GM12878 (cell line): ENCODE data around the gene PALS1. TPM values are rescaled to one million over a fixed set of nuclear protein-coding genes. Genes with fewer than 3 reads are reported as not detected.

Experiments
- ATAC-seq: fragments of 200-7000 bp; cut with Tn5 transposase; 3 replicates; pipeline ENCODE4 v1.9.1; 2020; ENCODE audit warnings: mild to moderate bottlenecking, moderate library complexity
- BruUV-seq: library from RNA; stranded (reverse); fragments of 400-500 nt; replicated peaks from 2 replicates; lab custom pipeline; 2021; lab: Mats Ljungman, UMichigan
- CTCF ChIA-PET: fragments of 300-600 bp; sonication (Branson Sonifier 250); formaldehyde crosslinking; extraction: SDS; loops from one replicate; lab custom pipeline; 2021; ENCODE audit warnings: inconsistent platforms; lab: Yijun Ruan, JAX
- POLR2A ChIA-PET: fragments of 350-600 bp; formaldehyde crosslinking; extraction: SDS; loops from one replicate; lab custom pipeline; 2021; ENCODE audit warnings: inconsistent platforms; lab: Charles Lee
- RAD21 ChIA-PET: fragments of 300-600 bp; sonication (Branson Sonifier 250); formaldehyde crosslinking; loops from one replicate; lab custom pipeline; 2023; ENCODE audit warnings: antibody characterized with exemption; ENCODE audit not compliant: unreplicated experiment; lab: Charles Lee
- SMC1A ChIA-PET: fragments of 300-600 bp; sonication (Branson Sonifier 250); formaldehyde crosslinking; loops from one replicate; lab custom pipeline; 2023; ENCODE audit not compliant: unreplicated experiment, uncharacterized antibody; lab: Charles Lee
- DNase-seq: peaks from one replicate; pipeline ENCODE4 v3.0.0-alpha.2; 2011; ENCODE audit warnings: low read depth, low spot score
- FAIRE-seq: peaks from 3 replicates; lab custom pipeline; 2011; peaks lifted over from hg19 to GRCh38; lab: Jason Lieb, UNC
- H2AFZ ChIP-seq: 2 replicates; pipeline ENCODE4 v1.6.0; 2011; ENCODE audit warnings: low read depth, low read length, control low read depth; ENCODE audit not compliant: control insufficient read depth
- H3K27ac ChIP-seq: 2 replicates; pipeline ENCODE4 v1.5.1; 2011; ENCODE audit warnings: control low read depth; ENCODE audit not compliant: control insufficient read depth, insufficient read depth
- H3K27me3 ChIP-seq, 2 experiments: replicated peaks in 1 of 2; 2 replicates each; pipeline versions ENCODE4 v1.6.0 to v1.6.1; 2011; ENCODE audit warnings: low read length in 1 of 2; ENCODE audit not compliant: control insufficient read depth in 2 of 2, insufficient read depth in 2 of 2
- H3K36me3 ChIP-seq, 2 experiments: 2 replicates each; pipeline ENCODE4 v1.5.1; 2011; ENCODE audit warnings: low read length in 1 of 2; ENCODE audit not compliant: control insufficient read depth in 2 of 2, insufficient read depth in 2 of 2
- H3K4me1 ChIP-seq: 2 replicates; pipeline ENCODE4 v1.6.1; 2011; ENCODE audit warnings: mild to moderate bottlenecking, low read length, moderate library complexity, mixed read lengths; ENCODE audit not compliant: control insufficient read depth, insufficient read depth
- H3K4me2 ChIP-seq: 2 replicates; pipeline ENCODE4 v1.6.0; 2011; ENCODE audit warnings: control low read depth; ENCODE audit not compliant: control insufficient read depth, insufficient read depth
- H3K4me3 ChIP-seq: fragments of 200-600 bp; sonication (generic); 2 replicates; pipeline ENCODE4 v1.5.1; 2016
- H3K79me2 ChIP-seq: 2 replicates; pipeline ENCODE4 v1.6.0; 2011; ENCODE audit warnings: low read length; ENCODE audit not compliant: control insufficient read depth, insufficient read depth
- H3K9ac ChIP-seq: 2 replicates; pipeline ENCODE4 v1.8.0; 2011; ENCODE audit warnings: low read length, control low read depth, mixed read lengths; ENCODE audit not compliant: control insufficient read depth, insufficient read depth
- H3K9me3 ChIP-seq: replicated peaks from 3 replicates; pipeline ENCODE4 v1.5.1; 2011; ENCODE audit warnings: mild to moderate bottlenecking, low read length; ENCODE audit not compliant: control insufficient read depth, insufficient read depth
- H4K20me1 ChIP-seq: 2 replicates; pipeline ENCODE4 v1.6.0; 2011; ENCODE audit not compliant: control insufficient read depth, insufficient read depth
- BRCA1 ChIP-seq: IDR thresholded peaks from 2 replicates; pipeline ENCODE4 v1.6.1; 2011; ENCODE audit warnings: low read depth, low read length, improper control_type of control experiment
- CBFB ChIP-seq: IDR thresholded peaks from 2 replicates; pipeline ENCODE4 v1.6.1; 2016; ENCODE audit warnings: antibody characterized with exemption, low read depth
- HDGF ChIP-seq: fragments of 450-650 bp; IDR thresholded peaks from 2 replicates; pipeline ENCODE4 v1.6.1; 2016; ENCODE audit warnings: antibody characterized with exemption
- REST ChIP-seq: IDR thresholded peaks from 2 replicates; pipeline ENCODE4 v1.6.1; 2012; ENCODE audit warnings: mild to moderate bottlenecking, low read depth, low read length
- YY1 ChIP-seq: IDR thresholded peaks from 2 replicates; pipeline ENCODE4 v1.6.1; 2011; ENCODE audit warnings: low read depth, mild to moderate bottlenecking, low read length
- WGBS: methylation state at CpG from one replicate; pipeline ENCODE4 v1.1.6; 2016; ENCODE audit warnings: low lambda C conversion rate; ENCODE audit not compliant: insufficient replicate concordance, insufficient coverage; ENCODE audit errors: missing lambda C conversion rate; 5-methylcytosine and 5-hydroxymethylcytosine counted together
- in situ Hi-C: fragments of 300-500 bp; cut with MboI; formaldehyde crosslinking; loops from 9 replicates; pipeline ENCODE4 v1.14.3; 2018; ENCODE audit warnings: mixed read lengths
- intact Hi-C: fragments of 100-400 bp; cut with micrococcal nuclease; formaldehyde crosslinking; loops from one replicate; pipeline ENCODE4 v1.14.2; 2022; ENCODE audit not compliant: unreplicated experiment
- polyA plus RNA-seq, 11 experiments: library from polyadenylated mRNA; depleted of rRNA in 4 of 11; unstranded in 6 of 11; stranded (reverse) in 5 of 11; fragments of >200 nt; fragmentation: Nextera tagmentation in 4 of 11; fragmentation: Illumina TruSeq in 1 of 11; extraction: Ambion mirVana in 4 of 11; extraction: Trizol in 1 of 11; gene quantifications; 1 replicate in 1 of 11; 2 replicates in 10 of 11; pipeline versions ENCODE4 v1.2.1 to v1.2.3, GENCODE V29; 2011 to 2016; ENCODE audit warnings: inconsistent platforms in 2 of 11, missing spikeins in 2 of 11, low read depth in 1 of 11
- total RNA-seq, 4 experiments: library from RNA; depleted of rRNA in 3 of 4; stranded (reverse); fragments of >200 nt in 3 of 4; fragmentation: Illumina TruSeq in 1 of 4; extraction: Trizol in 1 of 4; gene quantifications; 2 replicates each; pipeline versions ENCODE4 v1.2.1 to v1.2.3, GENCODE V29; 2013 to 2021
- TF ChIP-seq, protein P1 (sequence below): IDR thresholded peaks from 2 replicates; pipeline ENCODE4 v1.6.1; 2012; ENCODE audit warnings: improper control_type of control experiment, low read depth, low read length; ENCODE audit not compliant: insufficient replicate concordance
- TF ChIP-seq, protein P2 (sequence below): fragments of 450-650 bp; formaldehyde crosslinking; IDR thresholded peaks from 2 replicates; pipeline ENCODE4 v1.4.0; 2020; ENCODE audit warnings: mild to moderate bottlenecking, moderate library complexity
- TF ChIP-seq, protein P3 (sequence below): IDR thresholded peaks from 2 replicates; pipeline ENCODE4 v1.6.1; 2011; ENCODE audit warnings: borderline replicate concordance, low read depth, mild to moderate bottlenecking, moderate library complexity, low read length; ENCODE audit not compliant: insufficient read depth, poor library complexity, severe bottlenecking

PALS1 gene
- total and polyA plus RNA-seq, 10 of the 15 experiments (the other 5 are each of a cell fraction or from before 2014, with no cell fraction given): 4.2 to 10.9 (median 6.6) TPM

DNA sequence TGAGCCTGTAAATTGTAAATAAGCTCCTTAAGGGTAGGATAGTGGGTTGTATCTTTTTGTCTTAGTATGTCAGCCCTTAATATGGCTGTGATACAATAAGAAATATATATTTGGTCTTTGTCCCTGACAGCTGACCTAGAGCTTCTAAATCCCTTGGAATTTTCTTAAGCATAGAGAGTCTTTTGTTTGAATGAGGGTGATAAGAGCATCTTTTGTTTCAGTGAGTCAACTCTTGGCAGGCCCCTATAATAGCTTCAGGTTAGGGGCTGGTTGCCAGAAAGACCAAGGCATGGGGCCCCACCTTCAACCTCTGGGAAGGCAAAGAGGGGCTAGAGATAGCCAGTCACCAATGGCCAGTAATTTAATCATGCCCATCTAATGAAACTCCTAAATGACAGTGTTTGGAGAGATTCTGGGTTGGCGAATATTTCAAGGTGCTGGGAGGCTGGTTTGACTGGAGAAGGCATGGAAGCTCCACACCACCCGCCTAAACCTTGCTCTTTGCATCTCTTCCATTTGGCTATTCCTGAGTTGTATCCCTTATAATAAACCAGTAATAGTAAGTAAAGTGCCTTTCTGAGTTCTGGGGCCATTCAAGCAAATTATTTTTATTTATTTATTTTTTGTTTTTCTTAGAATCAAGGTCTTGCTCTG lies 10.5 kb downstream of the PALS1 start:
- no peak overlapping the region for H2AFZ ChIP-seq
- CTCF ChIA-PET: interaction anchor here (1.2 to 2.7 kb wide), 3 partner anchors 9 to 849 kb away, joined by 3 to 12 read pairs (median 6); no protein-coding TSS in a partner anchor
- H3K9ac ChIP-seq: no peak overlapping the region
- DNase-seq (no peak), ATAC-seq (no peak), FAIRE-seq (no peak)
- in situ Hi-C loops (no loop called here), intact Hi-C loops (no loop called here)
- POLR2A ChIA-PET: interaction anchor here (1.7 kb wide), 1 partner anchor 9 kb away, joined by 5 read pairs; no protein-coding TSS in a partner anchor
- no peaks in the 10 kb centered on the region for H4K20me1 ChIP-seq
- no peaks in the 10 kb centered on the region for H3K9me3 ChIP-seq
- no peaks in the 10 kb centered on the region for H3K27me3 ChIP-seq
- H3K4me1 ChIP-seq: peaks cover 4% of the 10 kb centered on the region; the same call in 1 of the 2 replicates
- SMC1A ChIA-PET: interaction anchor here (0.6 to 2.0 kb wide), 4 partner anchors 13 to 383 kb away, joined by 3 to 5 read pairs (median 3); no protein-coding TSS in a partner anchor
- H3K27ac ChIP-seq: no peak overlapping the region
- no TSS peak for BruUV-seq
- WGBS: 96% methylated on average over 2 of the region's 2 CpGs
- H3K79me2 ChIP-seq: peaks cover 37% of the 10 kb centered on the region
- H3K36me3 ChIP-seq: no peaks in the 10 kb centered on the region; a peak in 1 of 4 replicates
- no peak overlapping the region for H3K4me2 ChIP-seq
- H3K4me3 ChIP-seq: no peak overlapping the region
- RAD21 ChIA-PET: no interaction called here
- no peak for TF ChIP-seq HDGF
- TF ChIP-seq REST: no peak
- no peak for TF ChIP-seq BRCA1
- TF ChIP-seq, protein P1, sequence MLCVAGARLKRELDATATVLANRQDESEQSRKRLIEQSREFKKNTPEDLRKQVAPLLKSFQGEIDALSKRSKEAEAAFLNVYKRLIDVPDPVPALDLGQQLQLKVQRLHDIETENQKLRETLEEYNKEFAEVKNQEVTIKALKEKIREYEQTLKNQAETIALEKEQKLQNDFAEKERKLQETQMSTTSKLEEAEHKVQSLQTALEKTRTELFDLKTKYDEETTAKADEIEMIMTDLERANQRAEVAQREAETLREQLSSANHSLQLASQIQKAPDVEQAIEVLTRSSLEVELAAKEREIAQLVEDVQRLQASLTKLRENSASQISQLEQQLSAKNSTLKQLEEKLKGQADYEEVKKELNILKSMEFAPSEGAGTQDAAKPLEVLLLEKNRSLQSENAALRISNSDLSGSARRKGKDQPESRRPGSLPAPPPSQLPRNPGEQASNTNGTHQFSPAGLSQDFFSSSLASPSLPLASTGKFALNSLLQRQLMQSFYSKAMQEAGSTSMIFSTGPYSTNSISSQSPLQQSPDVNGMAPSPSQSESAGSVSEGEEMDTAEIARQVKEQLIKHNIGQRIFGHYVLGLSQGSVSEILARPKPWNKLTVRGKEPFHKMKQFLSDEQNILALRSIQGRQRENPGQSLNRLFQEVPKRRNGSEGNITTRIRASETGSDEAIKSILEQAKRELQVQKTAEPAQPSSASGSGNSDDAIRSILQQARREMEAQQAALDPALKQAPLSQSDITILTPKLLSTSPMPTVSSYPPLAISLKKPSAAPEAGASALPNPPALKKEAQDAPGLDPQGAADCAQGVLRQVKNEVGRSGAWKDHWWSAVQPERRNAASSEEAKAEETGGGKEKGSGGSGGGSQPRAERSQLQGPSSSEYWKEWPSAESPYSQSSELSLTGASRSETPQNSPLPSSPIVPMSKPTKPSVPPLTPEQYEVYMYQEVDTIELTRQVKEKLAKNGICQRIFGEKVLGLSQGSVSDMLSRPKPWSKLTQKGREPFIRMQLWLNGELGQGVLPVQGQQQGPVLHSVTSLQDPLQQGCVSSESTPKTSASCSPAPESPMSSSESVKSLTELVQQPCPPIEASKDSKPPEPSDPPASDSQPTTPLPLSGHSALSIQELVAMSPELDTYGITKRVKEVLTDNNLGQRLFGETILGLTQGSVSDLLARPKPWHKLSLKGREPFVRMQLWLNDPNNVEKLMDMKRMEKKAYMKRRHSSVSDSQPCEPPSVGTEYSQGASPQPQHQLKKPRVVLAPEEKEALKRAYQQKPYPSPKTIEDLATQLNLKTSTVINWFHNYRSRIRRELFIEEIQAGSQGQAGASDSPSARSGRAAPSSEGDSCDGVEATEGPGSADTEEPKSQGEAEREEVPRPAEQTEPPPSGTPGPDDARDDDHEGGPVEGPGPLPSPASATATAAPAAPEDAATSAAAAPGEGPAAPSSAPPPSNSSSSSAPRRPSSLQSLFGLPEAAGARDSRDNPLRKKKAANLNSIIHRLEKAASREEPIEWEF: no peak
- TF ChIP-seq CBFB: no peak
- TF ChIP-seq, protein P2, sequence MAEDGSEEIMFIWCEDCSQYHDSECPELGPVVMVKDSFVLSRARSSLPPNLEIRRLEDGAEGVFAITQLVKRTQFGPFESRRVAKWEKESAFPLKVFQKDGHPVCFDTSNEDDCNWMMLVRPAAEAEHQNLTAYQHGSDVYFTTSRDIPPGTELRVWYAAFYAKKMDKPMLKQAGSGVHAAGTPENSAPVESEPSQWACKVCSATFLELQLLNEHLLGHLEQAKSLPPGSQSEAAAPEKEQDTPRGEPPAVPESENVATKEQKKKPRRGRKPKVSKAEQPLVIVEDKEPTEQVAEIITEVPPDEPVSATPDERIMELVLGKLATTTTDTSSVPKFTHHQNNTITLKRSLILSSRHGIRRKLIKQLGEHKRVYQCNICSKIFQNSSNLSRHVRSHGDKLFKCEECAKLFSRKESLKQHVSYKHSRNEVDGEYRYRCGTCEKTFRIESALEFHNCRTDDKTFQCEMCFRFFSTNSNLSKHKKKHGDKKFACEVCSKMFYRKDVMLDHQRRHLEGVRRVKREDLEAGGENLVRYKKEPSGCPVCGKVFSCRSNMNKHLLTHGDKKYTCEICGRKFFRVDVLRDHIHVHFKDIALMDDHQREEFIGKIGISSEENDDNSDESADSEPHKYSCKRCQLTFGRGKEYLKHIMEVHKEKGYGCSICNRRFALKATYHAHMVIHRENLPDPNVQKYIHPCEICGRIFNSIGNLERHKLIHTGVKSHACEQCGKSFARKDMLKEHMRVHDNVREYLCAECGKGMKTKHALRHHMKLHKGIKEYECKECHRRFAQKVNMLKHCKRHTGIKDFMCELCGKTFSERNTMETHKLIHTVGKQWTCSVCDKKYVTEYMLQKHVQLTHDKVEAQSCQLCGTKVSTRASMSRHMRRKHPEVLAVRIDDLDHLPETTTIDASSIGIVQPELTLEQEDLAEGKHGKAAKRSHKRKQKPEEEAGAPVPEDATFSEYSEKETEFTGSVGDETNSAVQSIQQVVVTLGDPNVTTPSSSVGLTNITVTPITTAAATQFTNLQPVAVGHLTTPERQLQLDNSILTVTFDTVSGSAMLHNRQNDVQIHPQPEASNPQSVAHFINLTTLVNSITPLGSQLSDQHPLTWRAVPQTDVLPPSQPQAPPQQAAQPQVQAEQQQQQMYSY (CRISPR knock-in tag): no peak
- TF ChIP-seq YY1: no peak
- TF ChIP-seq, protein P3, sequence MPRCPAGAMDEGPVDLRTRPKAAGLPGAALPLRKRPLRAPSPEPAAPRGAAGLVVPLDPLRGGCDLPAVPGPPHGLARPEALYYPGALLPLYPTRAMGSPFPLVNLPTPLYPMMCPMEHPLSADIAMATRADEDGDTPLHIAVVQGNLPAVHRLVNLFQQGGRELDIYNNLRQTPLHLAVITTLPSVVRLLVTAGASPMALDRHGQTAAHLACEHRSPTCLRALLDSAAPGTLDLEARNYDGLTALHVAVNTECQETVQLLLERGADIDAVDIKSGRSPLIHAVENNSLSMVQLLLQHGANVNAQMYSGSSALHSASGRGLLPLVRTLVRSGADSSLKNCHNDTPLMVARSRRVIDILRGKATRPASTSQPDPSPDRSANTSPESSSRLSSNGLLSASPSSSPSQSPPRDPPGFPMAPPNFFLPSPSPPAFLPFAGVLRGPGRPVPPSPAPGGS: no peak
